Neural progenitor cell (in vitro differentiated cells): ENCODE data around the gene CDC14A. TPM values are rescaled to one million over a fixed set of nuclear protein-coding genes. Genes with fewer than 3 reads are reported as not detected.

Source experiments
- DNase-seq: peaks from one replicate; pipeline ENCODE4 v3.0.0-alpha.2; 2016; ENCODE audit warnings: low spot score
- H2AFZ ChIP-seq: fragments of 200-600 bp; sonication (generic); replicated peaks from 2 replicates; pipeline ENCODE4 v1.6.1; 2016; ENCODE audit warnings: antibody characterized with exemption
- H3F3A ChIP-seq: fragments of 200-600 bp; sonication (generic); 2 replicates; pipeline ENCODE4 v1.6.1; 2016; ENCODE audit warnings: antibody characterized with exemption, low read depth
- H3K27ac ChIP-seq: fragments of 200-600 bp; sonication (generic); 2 replicates; pipeline ENCODE4 v1.5.1; 2016; ENCODE audit warnings: mild to moderate bottlenecking
- H3K27me3 ChIP-seq: fragments of 200-600 bp; sonication (generic); 2 replicates; pipeline ENCODE4 v1.6.1; 2016; ENCODE audit warnings: mild to moderate bottlenecking, moderate library complexity
- H3K36me3 ChIP-seq: fragments of 200-600 bp; sonication (generic); 2 replicates; pipeline ENCODE4 v1.5.1; 2016
- H3K4me1 ChIP-seq: fragments of 200-600 bp; sonication (generic); 2 replicates; pipeline ENCODE4 v1.6.1; 2016; ENCODE audit warnings: mixed run types
- H3K4me2 ChIP-seq: fragments of 200-600 bp; sonication (generic); 2 replicates; pipeline ENCODE4 v1.6.1; 2016
- H3K4me3 ChIP-seq: fragments of 200-600 bp; sonication (generic); 2 replicates; pipeline ENCODE4 v1.5.1; 2016
- H3K79me2 ChIP-seq: fragments of 200-600 bp; sonication (generic); 2 replicates; pipeline ENCODE4 v1.6.1; 2016; ENCODE audit warnings: low read depth
- H3K9ac ChIP-seq: fragments of 200-600 bp; sonication (generic); 2 replicates; pipeline ENCODE4 v1.6.1; 2016
- H3K9me3 ChIP-seq: fragments of 200-600 bp; sonication (generic); 2 replicates; pipeline ENCODE4 v1.5.1; 2016; ENCODE audit warnings: low read depth
- H4K20me1 ChIP-seq: fragments of 200-600 bp; sonication (generic); 2 replicates; pipeline ENCODE4 v1.6.1; 2016; ENCODE audit warnings: low read depth
- H3K27ac Mint-ChIP-seq: 3 replicates; pipeline ENCODE4 v1.8.0; 2021; ENCODE audit warnings: mixed read lengths
- H3K27me3 Mint-ChIP-seq: 2 replicates; pipeline ENCODE4 v1.8.0; 2022; ENCODE audit warnings: low read depth, mild to moderate bottlenecking, inconsistent platforms, moderate library complexity, mixed read lengths; ENCODE audit not compliant: insufficient read depth
- H3K36me3 Mint-ChIP-seq: 3 replicates; pipeline ENCODE4 v1.8.0; 2021; ENCODE audit warnings: mixed read lengths
- H3K4me1 Mint-ChIP-seq: 3 replicates; pipeline ENCODE4 v1.8.0; 2021; ENCODE audit warnings: mixed read lengths
- H3K4me3 Mint-ChIP-seq: 3 replicates; pipeline ENCODE4 v1.8.0; 2021; ENCODE audit warnings: mild to moderate bottlenecking, moderate library complexity, mixed read lengths
- H3K9me3 Mint-ChIP-seq: 3 replicates; pipeline ENCODE4 v1.8.0; 2020; ENCODE audit warnings: mixed read lengths
- EZH2 ChIP-seq: fragments of 200-600 bp; sonication (generic); IDR thresholded peaks from 2 replicates; pipeline ENCODE4 v1.6.1; 2017; ENCODE audit warnings: antibody characterized with exemption, mild to moderate bottlenecking, moderate library complexity
- EZH2phosphoT487 ChIP-seq: fragments of 200-600 bp; sonication (generic); IDR thresholded peaks from 2 replicates; pipeline ENCODE4 v1.6.1; 2017; ENCODE audit warnings: antibody characterized with exemption
- total RNA-seq: library from RNA; depleted of rRNA; stranded (reverse); fragments of >200 nt; gene quantifications from 2 replicates; pipeline ENCODE4 v1.2.3, GENCODE V29; 2015; ENCODE audit warnings: low replicate concordance
- TF ChIP-seq, protein P1 (sequence below): fragments of 200-600 bp; sonication (generic); IDR thresholded peaks from 2 replicates; pipeline ENCODE4 v1.5.1; 2017; ENCODE audit warnings: antibody characterized with exemption, mild to moderate bottlenecking

The CDC14A gene
- total RNA-seq, 1 donor from 2014 or later = 37.0 TPM

DNA sequence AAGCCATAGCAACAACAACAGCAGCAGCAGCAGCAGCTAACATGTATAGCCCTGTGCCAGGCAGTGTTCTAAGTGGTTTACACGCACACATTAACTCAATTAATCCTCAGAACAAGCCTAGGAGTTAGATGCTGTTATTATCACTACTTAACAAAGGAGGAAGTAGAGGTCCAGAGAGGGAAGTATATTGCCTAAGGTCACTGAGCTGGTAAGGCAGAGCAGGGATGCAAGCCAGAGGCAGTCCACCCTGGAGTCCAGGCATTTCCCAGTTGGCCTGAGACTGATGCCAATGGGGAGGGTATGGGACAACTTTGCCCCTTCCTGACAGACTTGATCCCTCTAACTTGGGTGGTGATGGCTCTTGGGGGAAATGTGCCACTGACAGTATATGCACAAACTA lies 6.8 kb downstream of the CDC14A start:
- TF ChIP-seq EZH2phosphoT487 (no peak), EZH2 (no peak)
- TF ChIP-seq, protein P1, sequence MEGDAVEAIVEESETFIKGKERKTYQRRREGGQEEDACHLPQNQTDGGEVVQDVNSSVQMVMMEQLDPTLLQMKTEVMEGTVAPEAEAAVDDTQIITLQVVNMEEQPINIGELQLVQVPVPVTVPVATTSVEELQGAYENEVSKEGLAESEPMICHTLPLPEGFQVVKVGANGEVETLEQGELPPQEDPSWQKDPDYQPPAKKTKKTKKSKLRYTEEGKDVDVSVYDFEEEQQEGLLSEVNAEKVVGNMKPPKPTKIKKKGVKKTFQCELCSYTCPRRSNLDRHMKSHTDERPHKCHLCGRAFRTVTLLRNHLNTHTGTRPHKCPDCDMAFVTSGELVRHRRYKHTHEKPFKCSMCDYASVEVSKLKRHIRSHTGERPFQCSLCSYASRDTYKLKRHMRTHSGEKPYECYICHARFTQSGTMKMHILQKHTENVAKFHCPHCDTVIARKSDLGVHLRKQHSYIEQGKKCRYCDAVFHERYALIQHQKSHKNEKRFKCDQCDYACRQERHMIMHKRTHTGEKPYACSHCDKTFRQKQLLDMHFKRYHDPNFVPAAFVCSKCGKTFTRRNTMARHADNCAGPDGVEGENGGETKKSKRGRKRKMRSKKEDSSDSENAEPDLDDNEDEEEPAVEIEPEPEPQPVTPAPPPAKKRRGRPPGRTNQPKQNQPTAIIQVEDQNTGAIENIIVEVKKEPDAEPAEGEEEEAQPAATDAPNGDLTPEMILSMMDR = no peak
- no peak overlapping the region for H2AFZ ChIP-seq
- no peak overlapping the region for H3K4me2 ChIP-seq
- Mint-ChIP-seq H3K4me1 (peaks cover 71% of the 10 kb centered on the region), H3K9me3 (no peaks in the 10 kb centered on the region), H3K4me3 (no peak overlapping the region), H3K27me3 (no peaks in the 10 kb centered on the region), H3K36me3 (peaks cover 7% of the 10 kb centered on the region), H3K27ac (no peak overlapping the region)
- peaks cover 83% of the 10 kb centered on the region for H3K4me1 ChIP-seq
- H3K36me3 ChIP-seq = peaks cover 11% of the 10 kb centered on the region
- H3K27me3 ChIP-seq = no peaks in the 10 kb centered on the region
- no peaks in the 10 kb centered on the region for H3K9me3 ChIP-seq
- H4K20me1 ChIP-seq = peaks cover 50% of the 10 kb centered on the region
- peaks cover 99% of the 10 kb centered on the region for H3K79me2 ChIP-seq
- no peak for DNase-seq
- no peak overlapping the region for H3K27ac ChIP-seq
- no peak overlapping the region for H3K9ac ChIP-seq
- H3F3A ChIP-seq = peaks cover 56% of the 10 kb centered on the region
- no peak overlapping the region for H3K4me3 ChIP-seq

GRCh38 chr1:100360790-100361510 lies 8.6 kb downstream of the CDC14A start:
- Mint-ChIP-seq H3K9me3 (no peaks in the 10 kb centered on the region), H3K27ac (peak overlapping the region; percentile 58), H3K27me3 (no peaks in the 10 kb centered on the region), H3K36me3 (peaks cover 19% of the 10 kb centered on the region), H3K4me3 (peak overlapping the region; percentile 24), H3K4me1 (peaks cover 57% of the 10 kb centered on the region)
- peaks cover 73% of the 10 kb centered on the region for H3K4me1 ChIP-seq
- no peak overlapping the region for H2AFZ ChIP-seq
- H3K4me3 ChIP-seq = peak overlapping the region; percentile 9
- no peaks in the 10 kb centered on the region for H3K27me3 ChIP-seq
- H3K36me3 ChIP-seq = peaks cover 11% of the 10 kb centered on the region
- H3K9me3 ChIP-seq = no peaks in the 10 kb centered on the region
- H3K9ac ChIP-seq = no peak overlapping the region
- peak; percentile 42 for DNase-seq
- peaks cover 99% of the 10 kb centered on the region for H3K79me2 ChIP-seq
- H4K20me1 ChIP-seq = peaks cover 41% of the 10 kb centered on the region
- peak overlapping the region; percentile 58 for H3K4me2 ChIP-seq
- TF ChIP-seq, protein P1 = no peak
- no peak for TF ChIP-seq EZH2phosphoT487
- no peak for TF ChIP-seq EZH2
- H3K27ac ChIP-seq = peak overlapping the region; percentile 87
- H3F3A ChIP-seq = peaks cover 41% of the 10 kb centered on the region

GRCh38 chr1:100361511-100362089 lies 9.3 kb downstream of the CDC14A start:
- peak; percentile 45 for DNase-seq
- peaks cover 11% of the 10 kb centered on the region for H3K36me3 ChIP-seq
- H3K27me3 ChIP-seq = no peaks in the 10 kb centered on the region
- peaks cover 41% of the 10 kb centered on the region for H3F3A ChIP-seq
- Mint-ChIP-seq H3K36me3 (peaks cover 22% of the 10 kb centered on the region), H3K27ac (peak overlapping the region; percentile 17), H3K4me1 (peaks cover 53% of the 10 kb centered on the region), H3K4me3 (peak overlapping the region; percentile 13), H3K9me3 (no peaks in the 10 kb centered on the region), H3K27me3 (no peaks in the 10 kb centered on the region)
- H3K27ac ChIP-seq = peak overlapping the region; percentile 87
- peak overlapping the region; percentile 58 for H3K4me2 ChIP-seq
- no peaks in the 10 kb centered on the region for H3K9me3 ChIP-seq
- H3K9ac ChIP-seq = no peak overlapping the region
- no peak overlapping the region for H2AFZ ChIP-seq
- H3K4me1 ChIP-seq = peaks cover 69% of the 10 kb centered on the region
- H4K20me1 ChIP-seq = peaks cover 37% of the 10 kb centered on the region
- TF ChIP-seq EZH2phosphoT487 (no peak), EZH2 (no peak)
- TF ChIP-seq, protein P1 = no peak
- peak overlapping the region; percentile 9 for H3K4me3 ChIP-seq
- H3K79me2 ChIP-seq = peaks cover 99% of the 10 kb centered on the region
